Calu3 (cell line): Measurements from ENCODE around the gene TMEM234. TPM values are rescaled to one million over a fixed set of nuclear protein-coding genes. Genes with fewer than 3 reads are reported as not detected.
"Not testable (repeated sequence)": the region's sequence is repeated elsewhere in the genome, so short reads cannot be mapped to it uniquely, and the experiment has no call there.

Experiments
- BruUV-seq: library from RNA; stranded (reverse); fragments of 400-500 nt; replicated peaks from 2 replicates; lab custom pipeline; 2021; lab: Mats Ljungman, UMichigan
- CTCF ChIA-PET: fragments of 300-600 bp; sonication (Branson Sonifier 250); formaldehyde crosslinking; loops from one replicate; lab custom pipeline; 2022; ENCODE audit warnings: antibody characterized with exemption; lab: Charles Lee
- DNase-seq: peaks from one replicate; pipeline ENCODE4 v3.0.0; 2022
- H3K27ac Mint-ChIP-seq: one replicate; pipeline ENCODE4 v1.8.0; 2022; ENCODE audit warnings: mixed read lengths; ENCODE audit not compliant: unreplicated experiment
- H3K27me3 Mint-ChIP-seq: one replicate; pipeline ENCODE4 v1.8.0; 2022; ENCODE audit warnings: mixed read lengths; ENCODE audit not compliant: unreplicated experiment
- H3K36me3 Mint-ChIP-seq: one replicate; pipeline ENCODE4 v1.8.0; 2022; ENCODE audit warnings: mild to moderate bottlenecking, moderate library complexity, mixed read lengths; ENCODE audit not compliant: insufficient read depth, unreplicated experiment
- H3K4me1 Mint-ChIP-seq: one replicate; pipeline ENCODE4 v1.8.0; 2022; ENCODE audit warnings: mild to moderate bottlenecking, low read depth, mixed read lengths; ENCODE audit not compliant: unreplicated experiment
- H3K4me3 Mint-ChIP-seq: one replicate; pipeline ENCODE4 v1.8.0; 2022; ENCODE audit warnings: mild to moderate bottlenecking, low read depth, moderate library complexity, mixed read lengths; ENCODE audit not compliant: unreplicated experiment
- H3K9me3 Mint-ChIP-seq: one replicate; pipeline ENCODE4 v1.8.0; 2022; ENCODE audit warnings: low read depth, mixed read lengths; ENCODE audit not compliant: unreplicated experiment
- intact Hi-C: fragments of 100-400 bp; cut with micrococcal nuclease; formaldehyde crosslinking; loops from one replicate; pipeline ENCODE4 v1.10.0; 2022; ENCODE audit not compliant: unreplicated experiment
- total RNA-seq: library from RNA; stranded (reverse); gene quantifications from 2 replicates; pipeline ENCODE4 v1.2.3, GENCODE V29; 2022
- TF ChIP-seq, protein P1 (sequence below): fragments of 200-600 bp; IDR thresholded peaks from one replicate; pipeline ENCODE4 v1.8.0; 2022; ENCODE audit warnings: antibody characterized with exemption; ENCODE audit not compliant: unreplicated experiment

Gene TMEM234
- total RNA-seq, 1 experiment from 2014 or later = 35.5 TPM

DNA sequence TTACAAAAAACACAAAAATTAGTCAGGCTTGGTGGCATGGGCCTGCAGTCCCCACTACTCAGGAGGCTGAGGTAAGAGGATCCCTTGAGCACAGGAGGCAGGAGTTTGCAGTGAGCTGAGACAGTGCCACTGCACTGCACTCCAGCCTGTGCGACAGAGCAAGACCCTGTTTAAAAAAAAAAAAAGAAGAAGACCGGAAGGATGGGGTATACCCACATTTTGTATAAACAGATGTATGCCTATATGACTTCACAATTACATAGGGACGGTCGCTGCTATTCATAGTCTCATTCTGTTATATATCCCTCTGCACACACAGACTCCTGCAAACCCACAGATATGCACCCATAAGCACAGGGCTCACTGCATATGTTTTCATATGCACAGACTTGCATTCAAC is 41.6 kb upstream of the TMEM234 start:
- CTCF ChIA-PET = no interaction called here
- H3K4me1 Mint-ChIP-seq = peaks cover 17% of the 10 kb centered on the region
- H3K27ac Mint-ChIP-seq = no peak overlapping the region
- TF ChIP-seq, protein P1, sequence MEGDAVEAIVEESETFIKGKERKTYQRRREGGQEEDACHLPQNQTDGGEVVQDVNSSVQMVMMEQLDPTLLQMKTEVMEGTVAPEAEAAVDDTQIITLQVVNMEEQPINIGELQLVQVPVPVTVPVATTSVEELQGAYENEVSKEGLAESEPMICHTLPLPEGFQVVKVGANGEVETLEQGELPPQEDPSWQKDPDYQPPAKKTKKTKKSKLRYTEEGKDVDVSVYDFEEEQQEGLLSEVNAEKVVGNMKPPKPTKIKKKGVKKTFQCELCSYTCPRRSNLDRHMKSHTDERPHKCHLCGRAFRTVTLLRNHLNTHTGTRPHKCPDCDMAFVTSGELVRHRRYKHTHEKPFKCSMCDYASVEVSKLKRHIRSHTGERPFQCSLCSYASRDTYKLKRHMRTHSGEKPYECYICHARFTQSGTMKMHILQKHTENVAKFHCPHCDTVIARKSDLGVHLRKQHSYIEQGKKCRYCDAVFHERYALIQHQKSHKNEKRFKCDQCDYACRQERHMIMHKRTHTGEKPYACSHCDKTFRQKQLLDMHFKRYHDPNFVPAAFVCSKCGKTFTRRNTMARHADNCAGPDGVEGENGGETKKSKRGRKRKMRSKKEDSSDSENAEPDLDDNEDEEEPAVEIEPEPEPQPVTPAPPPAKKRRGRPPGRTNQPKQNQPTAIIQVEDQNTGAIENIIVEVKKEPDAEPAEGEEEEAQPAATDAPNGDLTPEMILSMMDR = no peak
- intact Hi-C loops = loop anchor here (1.0 kb wide), 1 partner anchor 48 kb away; no protein-coding TSS in a partner anchor
- no TSS peak for BruUV-seq
- H3K27me3 Mint-ChIP-seq = no peaks in the 10 kb centered on the region
- no peaks in the 10 kb centered on the region for H3K9me3 Mint-ChIP-seq
- H3K4me3 Mint-ChIP-seq = no peak overlapping the region
- no peaks in the 10 kb centered on the region for H3K36me3 Mint-ChIP-seq
- no peak for DNase-seq

DNA sequence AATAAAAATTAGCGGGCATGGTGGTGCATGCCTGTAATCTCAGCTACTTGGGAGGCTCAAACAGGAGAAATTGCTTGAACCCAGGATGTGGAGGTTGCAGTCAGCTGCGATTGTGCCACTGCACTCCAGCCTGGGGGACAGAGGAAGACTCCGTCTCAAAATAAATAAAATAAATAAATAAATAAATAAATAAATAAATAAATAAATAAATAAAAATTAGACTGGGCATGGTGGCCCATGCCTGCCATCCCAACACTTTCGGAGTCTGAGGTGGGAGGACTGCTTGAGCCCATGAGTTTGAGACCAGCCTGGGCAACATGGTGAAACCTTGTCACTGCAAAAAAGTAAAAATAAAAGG is 41.1 kb upstream of the TMEM234 start:
- DNase-seq, BruUV-seq, H3K4me3 Mint-ChIP-seq, H3K36me3 Mint-ChIP-seq, H3K27me3 Mint-ChIP-seq, intact Hi-C loops, H3K9me3 Mint-ChIP-seq, H3K27ac Mint-ChIP-seq: not testable (repeated sequence)
- peaks cover 17% of the 10 kb centered on the region for H3K4me1 Mint-ChIP-seq
- CTCF ChIA-PET = interaction anchor here (1.2 kb wide), 1 partner anchor 21 kb away, joined by 3 read pairs; no protein-coding TSS in a partner anchor

DNA sequence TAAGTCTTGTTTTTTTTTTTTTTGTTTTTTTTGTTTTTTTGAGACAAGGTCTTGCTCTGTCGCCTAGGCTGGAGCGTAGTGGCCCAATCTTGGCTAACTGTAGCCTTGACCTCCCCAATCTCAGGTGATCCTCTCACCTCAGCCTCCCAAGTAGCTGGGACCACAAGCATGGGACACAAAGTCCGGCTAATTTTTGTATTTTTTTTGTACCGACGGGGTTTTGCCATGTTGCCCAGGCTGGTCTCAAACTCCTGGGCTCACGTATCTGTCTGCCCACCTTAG is 35.0 kb upstream of the TMEM234 start:
- Mint-ChIP-seq H3K9me3 (no peaks in the 10 kb centered on the region), H3K4me1 (no peaks in the 10 kb centered on the region), H3K27ac (no peak overlapping the region), H3K36me3 (no peaks in the 10 kb centered on the region), H3K4me3 (no peak overlapping the region), H3K27me3 (no peaks in the 10 kb centered on the region)
- TF ChIP-seq, protein P1 = no peak
- no peak for DNase-seq
- no TSS peak for BruUV-seq
- intact Hi-C loops = no loop called here
- CTCF ChIA-PET = no interaction called here

DNA sequence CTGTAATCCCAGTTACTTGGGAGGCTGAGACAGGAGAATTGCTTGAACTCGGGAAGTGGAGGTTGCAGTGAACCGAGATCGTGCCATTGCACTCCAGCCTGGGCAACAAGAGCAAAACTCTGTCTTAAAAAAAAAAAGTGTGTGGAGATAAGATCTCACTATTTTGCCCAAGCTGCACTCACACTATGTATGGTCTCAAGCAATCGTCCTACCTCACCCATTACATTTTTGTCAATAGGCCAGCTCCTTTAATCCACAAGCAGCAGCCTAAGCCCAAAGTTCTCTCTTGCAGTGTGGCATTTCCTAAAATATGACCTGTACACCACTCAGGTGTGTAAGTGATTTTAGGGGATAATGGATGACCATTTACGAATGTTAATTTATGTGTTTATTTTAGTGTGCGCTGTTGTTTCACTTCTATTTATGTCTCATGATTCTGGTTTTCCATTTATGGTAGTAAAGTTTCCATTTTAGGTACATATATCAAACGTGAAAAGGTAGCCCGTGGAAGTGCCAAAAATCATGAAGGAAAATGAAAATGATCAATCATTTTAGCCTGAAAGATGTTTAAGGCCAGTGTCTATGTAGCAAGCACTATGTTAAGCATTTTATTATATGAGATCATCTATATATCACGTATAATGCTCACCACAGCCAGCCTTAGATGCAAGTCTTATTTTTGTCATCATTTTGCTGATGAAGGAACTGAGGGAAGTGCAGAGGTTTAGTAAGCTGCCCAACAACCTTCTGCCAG is 34.5 kb upstream of the TMEM234 start:
- DNase-seq = no peak
- TF ChIP-seq, protein P1 = no peak
- H3K4me3 Mint-ChIP-seq = no peak overlapping the region
- H3K27ac Mint-ChIP-seq = no peak overlapping the region
- H3K9me3 Mint-ChIP-seq = no peaks in the 10 kb centered on the region
- no TSS peak for BruUV-seq
- CTCF ChIA-PET = no interaction called here
- intact Hi-C loops = no loop called here
- H3K36me3 Mint-ChIP-seq = no peaks in the 10 kb centered on the region
- H3K27me3 Mint-ChIP-seq = no peaks in the 10 kb centered on the region
- H3K4me1 Mint-ChIP-seq = no peaks in the 10 kb centered on the region
